IPS-18c (cell line): ENCODE data around the gene ABHD17A.

ENCODE experiments used
- H3K4me3 ChIP-seq: 2 replicates; pipeline ENCODE4 v1.7.0; 2013; ENCODE audit warnings: low read depth, mild to moderate bottlenecking, low read length, moderate library complexity; ENCODE audit not compliant: insufficient read depth
- H3K9me3 ChIP-seq: one replicate; pipeline ENCODE4 v1.6.1; 2013; ENCODE audit warnings: mild to moderate bottlenecking, low read length, moderate library complexity; ENCODE audit not compliant: control insufficient read depth, insufficient read depth

ABHD17A gene

DNA sequence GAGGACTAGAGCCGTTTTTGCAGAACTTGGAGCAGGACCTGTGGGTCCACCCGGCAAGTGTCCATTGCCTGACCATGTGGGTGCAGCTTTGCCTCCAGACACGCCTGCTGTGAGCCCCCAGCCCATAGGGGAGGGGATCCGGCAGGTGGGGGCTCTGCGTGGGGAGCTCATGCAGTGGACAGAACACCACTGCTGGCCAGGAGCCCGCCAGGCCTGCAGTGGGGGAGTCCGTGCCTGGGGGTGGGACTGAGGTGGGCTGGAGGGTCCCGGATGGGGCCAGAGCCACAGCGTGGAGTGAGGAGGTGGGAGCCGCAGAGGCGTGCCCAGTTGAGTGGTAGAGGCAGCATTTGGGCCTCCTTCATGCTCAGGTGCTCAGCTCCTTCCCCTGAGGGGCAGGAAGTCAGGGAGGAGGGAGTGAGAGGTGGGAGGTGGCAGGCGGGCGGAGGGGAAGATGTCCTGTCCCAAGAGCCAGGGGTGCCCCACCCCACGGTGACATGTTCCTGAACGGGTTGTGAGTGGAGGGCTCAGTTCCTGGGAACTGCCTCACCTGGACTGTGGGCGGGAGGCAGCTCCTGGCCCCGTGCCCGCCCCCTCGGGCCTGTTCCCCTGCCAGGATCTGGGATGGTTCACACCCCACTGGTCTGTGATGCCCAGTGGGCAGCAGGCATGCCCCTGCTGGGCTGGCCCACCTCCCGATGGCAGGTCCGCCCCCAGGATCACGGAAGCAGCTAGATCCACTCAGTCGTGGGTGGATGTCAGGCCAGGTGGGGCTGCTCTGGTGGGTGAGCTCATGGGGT, 28.7 kb upstream of the ABHD17A start:
- no peaks in the 10 kb centered on the region for H3K9me3 ChIP-seq
- H3K4me3 ChIP-seq = no peak overlapping the region

DNA sequence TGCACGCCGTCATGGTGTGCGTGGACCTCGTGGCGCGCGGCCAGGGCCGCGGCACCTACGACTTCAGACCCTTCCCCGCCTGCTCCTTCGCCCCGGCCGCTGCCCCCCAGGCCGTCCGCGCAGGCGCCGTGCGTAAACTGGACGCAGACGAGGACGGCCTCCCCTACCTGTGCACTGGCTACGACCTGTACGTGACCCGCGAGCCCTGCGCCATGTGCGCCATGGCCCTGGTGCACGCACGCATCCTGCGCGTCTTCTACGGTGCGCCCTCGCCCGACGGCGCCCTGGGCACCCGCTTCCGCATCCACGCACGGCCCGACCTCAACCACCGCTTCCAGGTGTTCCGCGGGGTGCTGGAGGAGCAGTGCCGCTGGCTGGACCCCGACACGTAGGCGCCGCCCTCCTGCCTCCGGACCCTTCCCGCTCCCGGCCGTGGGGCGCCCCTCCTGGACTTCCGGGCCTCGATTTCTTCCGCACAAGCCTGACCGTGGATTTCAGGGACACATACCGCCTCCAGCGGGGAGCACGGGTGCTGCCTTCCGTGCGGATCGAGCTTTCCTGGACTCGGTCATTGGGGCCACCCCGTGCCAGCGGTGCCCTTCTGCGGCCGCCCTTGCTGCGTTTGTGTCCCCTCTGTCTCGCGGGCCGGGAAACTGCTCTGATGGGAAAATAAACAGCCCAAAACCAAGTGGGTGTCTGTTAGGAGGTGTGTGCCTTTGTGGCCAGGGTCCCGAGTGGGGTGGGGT, 27.6 kb upstream of the ABHD17A start:
- Histone ChIP-seq H3K9me3 (no peaks in the 10 kb centered on the region), H3K4me3 (no peak overlapping the region)

- H3K9me3 ChIP-seq = no peaks in the 10 kb centered on the region
- H3K4me3 ChIP-seq = no peak overlapping the region
Measured at GRCh38 chr19:1911995-1912394, 26.7 kb upstream of the ABHD17A start.

DNA sequence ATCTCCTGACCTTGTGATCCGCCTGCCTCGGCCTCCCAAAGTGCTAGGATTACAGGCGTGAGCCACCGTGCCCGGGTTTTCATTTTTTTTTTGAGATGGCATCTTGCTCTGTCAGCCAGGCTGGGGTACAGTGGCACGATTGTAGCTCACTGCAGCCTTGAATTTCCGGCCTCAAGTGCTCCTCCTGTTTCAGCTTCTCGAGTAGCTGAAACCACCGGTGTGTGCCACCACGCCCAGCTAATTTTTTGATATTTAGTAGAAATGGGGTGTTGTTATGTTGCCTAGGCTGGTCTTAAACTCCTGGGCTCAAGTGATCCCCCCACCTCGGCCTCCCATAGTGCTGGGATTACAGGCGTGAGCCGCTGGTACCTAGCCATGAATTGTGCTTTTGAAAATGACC, 25.8 kb upstream of the ABHD17A start:
- H3K4me3 ChIP-seq = no peak overlapping the region
- no peaks in the 10 kb centered on the region for H3K9me3 ChIP-seq

GRCh38 chr19:1910177-1910576, 24.9 kb upstream of the ABHD17A start:
- H3K4me3 ChIP-seq = no peak overlapping the region

DNA sequence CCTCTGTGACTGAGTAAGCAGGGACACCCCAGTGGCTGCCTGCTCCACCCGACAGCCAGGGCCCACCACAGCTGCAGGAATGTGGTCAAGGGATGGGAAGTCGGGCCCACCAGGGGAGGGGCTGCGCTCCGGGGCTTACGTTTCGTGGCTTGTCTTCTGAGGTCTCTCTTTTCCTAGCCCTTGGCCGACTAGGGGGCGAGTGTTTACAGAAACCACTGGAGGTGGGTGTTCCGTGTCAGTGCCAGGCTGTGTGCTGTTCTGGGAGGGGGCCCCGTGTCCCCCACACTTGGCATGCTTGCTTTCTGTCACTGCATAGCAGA, 24.4 kb upstream of the ABHD17A start:
- H3K4me3 ChIP-seq = no peak overlapping the region
- H3K9me3 ChIP-seq = no peaks in the 10 kb centered on the region

More at GRCh38 chr19:1910177-1910576, 24.9 kb upstream of the ABHD17A start:
- no peaks in the 10 kb centered on the region for H3K9me3 ChIP-seq

- no peak overlapping the region for H3K4me3 ChIP-seq
- H3K9me3 ChIP-seq = no peaks in the 10 kb centered on the region
Measured at GRCh38 chr19:1908364-1908678, 23.0 kb upstream of the ABHD17A start.

DNA sequence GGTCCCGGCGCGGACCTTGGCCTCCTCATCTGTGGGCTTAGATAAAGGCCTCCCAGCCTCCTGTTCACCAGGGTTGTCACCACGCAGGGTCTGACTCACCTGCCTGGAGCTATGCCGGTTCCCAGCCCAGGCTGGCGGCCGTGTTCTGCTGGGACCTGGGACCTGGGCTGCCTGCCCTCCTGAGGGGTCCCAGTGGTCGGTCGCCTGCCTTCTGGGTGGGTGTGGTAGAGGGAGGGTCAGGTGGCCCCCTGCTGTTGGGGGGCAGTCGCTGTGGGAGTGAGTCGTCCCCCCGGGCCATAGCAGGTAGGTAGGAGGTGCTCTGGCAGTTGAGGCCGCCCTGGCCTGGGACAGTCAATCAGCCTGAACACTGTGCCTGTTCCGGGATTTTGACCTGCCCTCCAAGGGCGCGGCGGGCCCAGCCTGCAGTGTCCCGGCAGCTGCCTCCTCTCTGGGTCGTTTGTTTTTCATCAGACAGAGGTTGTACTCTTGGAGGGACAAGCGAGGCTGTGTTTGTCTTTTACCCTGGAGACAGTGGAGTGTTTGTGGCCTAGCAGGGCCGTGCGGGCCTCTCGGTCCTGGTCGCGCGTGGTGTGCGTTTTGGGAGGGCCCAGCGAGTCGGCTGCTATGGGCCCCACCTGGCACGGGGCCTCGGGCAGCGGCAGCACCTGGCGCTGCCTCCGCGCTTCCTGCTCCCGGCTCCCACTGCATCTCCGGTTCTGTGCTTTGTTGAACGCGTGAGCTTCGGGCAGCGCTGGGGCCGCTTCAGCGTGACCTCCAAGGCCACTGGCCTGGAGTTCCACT, 22.5 kb upstream of the ABHD17A start:
- Histone ChIP-seq H3K9me3 (no peaks in the 10 kb centered on the region), H3K4me3 (no peak overlapping the region)

GRCh38 chr19:1906985-1907562, 21.8 kb upstream of the ABHD17A start:
- H3K9me3 ChIP-seq = no peaks in the 10 kb centered on the region
- H3K4me3 ChIP-seq = no peak overlapping the region

- H3K9me3 ChIP-seq = no peaks in the 10 kb centered on the region
Measured at GRCh38 chr19:1905863-1906375, 20.6 kb upstream of the ABHD17A start.

GRCh38 chr19:1905110-1905862, 20.0 kb upstream of the ABHD17A start, which contains the start of the genes ADAT3 and SCAMP4:
TSS of gene ADAT3 (plus strand) at chr19:1905399. CDS start at chr19:1912048, 6,649 bp downstream.
TSS of gene SCAMP4 (plus strand) at chr19:1905399. CDS start at chr19:1915020, 9,621 bp downstream.
- Histone ChIP-seq H3K9me3 (no peaks in the 10 kb centered on the region), H3K4me3 (peak within 1 kb of the TSS; percentile 74)

More at GRCh38 chr19:1905863-1906375, 20.6 kb upstream of the ABHD17A start:
- peak overlapping the region; percentile 74 for H3K4me3 ChIP-seq

DNA sequence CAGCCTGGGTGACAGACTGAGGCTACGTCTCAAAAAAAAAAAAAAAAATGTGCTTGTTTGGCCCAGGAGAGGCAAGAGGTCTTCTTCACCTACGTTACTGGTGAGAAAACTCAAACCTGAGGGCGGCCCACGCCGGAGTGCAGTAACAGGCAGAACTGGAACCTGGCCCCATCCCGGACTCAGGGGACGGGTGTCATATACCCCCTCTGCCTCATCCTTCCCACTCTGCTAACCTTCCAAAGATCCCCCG, 19.5 kb upstream of the ABHD17A start:
- H3K4me3 ChIP-seq = peak overlapping the region; percentile 31; the same call in 1 of the 2 replicates
- H3K9me3 ChIP-seq = no peaks in the 10 kb centered on the region

DNA sequence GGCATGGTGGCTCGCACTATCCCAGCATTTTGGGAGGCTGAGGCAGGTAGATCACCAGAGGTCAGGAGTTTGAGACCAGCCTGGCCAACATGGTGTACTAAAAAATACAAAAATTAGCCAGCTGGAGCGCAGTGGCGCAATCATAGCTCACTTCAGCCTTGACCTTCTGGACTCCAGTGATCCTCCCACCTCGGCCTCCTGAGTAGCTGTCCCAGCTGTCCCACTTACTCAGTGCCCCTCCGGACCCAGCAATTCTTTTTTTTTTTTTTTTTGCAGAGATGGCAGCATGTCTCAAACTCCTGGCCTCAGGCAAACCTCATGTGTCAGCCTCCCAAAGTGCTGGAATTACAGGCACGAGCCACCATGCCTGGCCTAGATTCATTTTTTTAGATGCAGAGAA, 17.6 kb upstream of the ABHD17A start:
- Histone ChIP-seq H3K9me3 (no peaks in the 10 kb centered on the region), H3K4me3 (no peak overlapping the region)

DNA sequence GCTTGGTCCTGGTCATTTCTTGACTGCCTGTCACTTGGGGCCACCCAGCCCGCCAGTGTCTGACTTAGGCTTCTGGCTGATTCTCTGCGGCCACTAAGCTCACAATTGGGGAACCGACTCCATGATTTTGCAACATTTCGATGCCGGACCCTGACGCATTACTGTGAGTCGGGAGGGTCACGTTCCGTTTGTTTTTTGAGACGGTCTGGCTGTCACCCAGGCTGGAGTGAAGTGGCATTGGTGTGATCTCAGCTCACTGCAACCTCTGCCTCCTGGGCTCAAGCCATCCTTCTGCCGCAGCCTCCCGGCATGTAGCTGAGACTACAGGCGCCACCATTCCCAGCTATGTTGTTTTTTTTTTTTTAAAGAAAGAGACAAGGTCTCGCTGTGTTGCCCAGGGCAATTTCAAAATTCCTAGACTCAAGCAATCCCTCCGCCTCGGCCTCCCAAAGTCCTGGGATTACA, 16.7 kb upstream of the ABHD17A start:
- Histone ChIP-seq H3K4me3 (no peak overlapping the region), H3K9me3 (no peaks in the 10 kb centered on the region)

GRCh38 chr19:1896508-1896907, 11.2 kb upstream of the ABHD17A start:
- Histone ChIP-seq H3K9me3 (no peaks in the 10 kb centered on the region), H3K4me3 (no peak overlapping the region)

- no peaks in the 10 kb centered on the region for H3K9me3 ChIP-seq
- no peak overlapping the region for H3K4me3 ChIP-seq
Measured at GRCh38 chr19:1893791-1894190, 8.5 kb upstream of the ABHD17A start.

GRCh38 chr19:1889907-1890306, 4.6 kb upstream of the ABHD17A start:
- no peak overlapping the region for H3K4me3 ChIP-seq
- no peaks in the 10 kb centered on the region for H3K9me3 ChIP-seq
